Upper lobe of left lung (tissue), 6 donors: ENCODE results near the gene HERPUD1. TPM values are rescaled to one million over a fixed set of nuclear protein-coding genes. Genes with fewer than 3 reads are reported as not detected.

ENCODE experiments used
- ATAC-seq, 2 donors: fragments of 200-7000 bp; cut with Tn5 transposase; one replicate each; pipeline ENCODE4 v1.9.1; 2022; ENCODE audit warnings: mild to moderate bottlenecking in 2 of 2, moderate library complexity in 2 of 2; ENCODE audit not compliant: low FRiP score in 2 of 2
- DNase-seq, 2 donors: peaks; one replicate each; pipeline ENCODE4 v3.0.0-alpha.2; 2019 to 2020
- H3K27ac ChIP-seq, 4 donors: fragments of 200-600 bp; sonication (generic); one replicate each; pipeline ENCODE4 v1.5.1; 2016 to 2019
- H3K27me3 ChIP-seq, 4 donors: fragments of 200-600 bp; sonication (generic); one replicate each; pipeline ENCODE4 v1.5.1; 2017 to 2019
- H3K36me3 ChIP-seq, 4 donors: fragments of 200-600 bp; sonication (generic); one replicate each; pipeline ENCODE4 v1.5.1; 2016 to 2019
- H3K4me1 ChIP-seq, 4 donors: fragments of 200-600 bp; sonication (generic); one replicate each; pipeline ENCODE4 v1.5.1; 2018 to 2019
- H3K4me3 ChIP-seq, 4 donors: fragments of 200-600 bp; sonication (generic); one replicate each; pipeline ENCODE4 v1.5.1; 2017 to 2019; ENCODE audit warnings: mild to moderate bottlenecking in 2 of 4, moderate library complexity in 1 of 4
- H3K9me3 ChIP-seq, 4 donors: fragments of 200-600 bp; sonication (generic); one replicate each; pipeline ENCODE4 v1.5.1; 2018 to 2019
- CTCF ChIP-seq, 6 experiments: fragments of 450-650 bp in 4 of 6; fragments of 200-600 bp in 2 of 6; sonication (generic) in 2 of 6; IDR thresholded peaks; one replicate each; pipeline ENCODE4 v1.5.1; 2016 to 2019; ENCODE audit warnings: antibody characterized with exemption in 6 of 6
- EP300 ChIP-seq, 4 donors: sonication (generic); formaldehyde crosslinking; IDR thresholded peaks; one replicate each; pipeline ENCODE4 v1.5.1; 2017; ENCODE audit warnings: antibody characterized with exemption in 4 of 4, control low read depth in 2 of 4
- POLR2A ChIP-seq, 4 donors: fragments of 450-650 bp; IDR thresholded peaks; one replicate each; pipeline ENCODE4 v1.5.1; 2016 to 2017; ENCODE audit warnings: antibody characterized with exemption in 4 of 4, mild to moderate bottlenecking in 2 of 4
- POLR2AphosphoS5 ChIP-seq, 2 donors: sonication (generic); formaldehyde crosslinking; IDR thresholded peaks; one replicate each; pipeline ENCODE4 v1.5.1; 2017; ENCODE audit warnings: antibody characterized with exemption in 2 of 2
- WGBS, 2 donors: methylation state at CpG; one replicate each; pipeline ENCODE4 v1.1.5; 2017 to 2018; 5-methylcytosine and 5-hydroxymethylcytosine counted together
- total RNA-seq, 6 donors: library from RNA; depleted of rRNA in 4 of 6; stranded (reverse); fragments of >200 nt in 4 of 6; gene quantifications; one replicate each; pipeline versions ENCODE4 v1.1.0 to v1.2.1, GENCODE V29; 2016 to 2021
- donor health status: DM: no; HTN: no; CAD: no; lungs with moderate emphysema.
- donor health status: DM: no; HTN: yes; CAD: no; lungs with severe emphysema.

Gene HERPUD1
- total RNA-seq, 6 donors from 2014 or later: 81.0 to 283 (median 196) TPM

GRCh38 chr16:56891685-56892084 is 40.3 kb upstream of the HERPUD1 start:
- WGBS, 2 donors: 82 to 91% methylated on average over 9 to 11 of the region's 11 CpGs
- TF ChIP-seq POLR2A (IDR thresholded peaks at IDR 0.05) (no peak), CTCF (IDR thresholded peaks at IDR 0.05) (no peak), EP300 (IDR thresholded peaks at IDR 0.05) (no peak), POLR2AphosphoS5 (IDR thresholded peaks at IDR 0.05) (no peak)
- H3K27me3 ChIP-seq: no peaks in the 10 kb centered on the region
- H3K27ac ChIP-seq: no peak overlapping the region
- no peaks in the 10 kb centered on the region for H3K9me3 ChIP-seq
- no peaks in the 10 kb centered on the region for H3K4me1 ChIP-seq
- ATAC-seq (no peak), DNase-seq (peak in 1 of 2 donors; percentile 59)
- no peaks in the 10 kb centered on the region for H3K36me3 ChIP-seq
- H3K4me3 ChIP-seq: no peak overlapping the region

- DNase-seq (peak in 1 of 2 donors; percentile 76), ATAC-seq (no peak)
- Histone ChIP-seq H3K27ac (no peak overlapping the region), H3K27me3 (no peaks in the 10 kb centered on the region), H3K36me3 (no peaks in the 10 kb centered on the region), H3K9me3 (no peaks in the 10 kb centered on the region), H3K4me3 (no peak overlapping the region), H3K4me1 (no peaks in the 10 kb centered on the region)
- no peak for TF ChIP-seq POLR2AphosphoS5 (IDR thresholded peaks at IDR 0.05)
- TF ChIP-seq EP300 (IDR thresholded peaks at IDR 0.05): no peak
- WGBS, 2 donors: 96 to 97% methylated on average over 6 to 14 of the region's 14 CpGs
Observed at GRCh38 chr16:56892705-56893104, 39.2 kb upstream of the HERPUD1 start.

GRCh38 chr16:56894331-56894917 is 37.5 kb upstream of the HERPUD1 start:
- H3K4me1 ChIP-seq: no peaks in the 10 kb centered on the region
- DNase-seq (no peak), ATAC-seq (no peak)
- TF ChIP-seq POLR2AphosphoS5 (IDR thresholded peaks at IDR 0.05): no peak
- TF ChIP-seq POLR2A (IDR thresholded peaks at IDR 0.05): no peak
- TF ChIP-seq CTCF (IDR thresholded peaks at IDR 0.05): no peak
- no peak for TF ChIP-seq EP300 (IDR thresholded peaks at IDR 0.05)
- H3K4me3 ChIP-seq: no peak overlapping the region
- no peaks in the 10 kb centered on the region for H3K9me3 ChIP-seq
- no peaks in the 10 kb centered on the region for H3K36me3 ChIP-seq
- no peaks in the 10 kb centered on the region for H3K27me3 ChIP-seq
- WGBS, 2 donors: 92% methylated on average over 12 of the region's 12 CpGs
- no peak overlapping the region for H3K27ac ChIP-seq

- no peak overlapping the region for H3K4me3 ChIP-seq
- no peaks in the 10 kb centered on the region for H3K36me3 ChIP-seq
- H3K27ac ChIP-seq: no peak overlapping the region
- no peaks in the 10 kb centered on the region for H3K27me3 ChIP-seq
- no peaks in the 10 kb centered on the region for H3K9me3 ChIP-seq
- ATAC-seq: no peak
- 69 to 81% methylated on average over 4 of the region's 4 CpGs for WGBS, 2 donors
- TF ChIP-seq POLR2A (IDR thresholded peaks at IDR 0.05): no peak
- TF ChIP-seq POLR2AphosphoS5 (IDR thresholded peaks at IDR 0.05): no peak
- TF ChIP-seq CTCF (IDR thresholded peaks at IDR 0.05): no peak
- TF ChIP-seq EP300 (IDR thresholded peaks at IDR 0.05): no peak
- DNase-seq: no peak
- H3K4me1 ChIP-seq: no peaks in the 10 kb centered on the region
Observed at GRCh38 chr16:56895813-56896212, 36.1 kb upstream of the HERPUD1 start.

GRCh38 chr16:56896244-56896643 is 35.7 kb upstream of the HERPUD1 start:
- no peaks in the 10 kb centered on the region for H3K4me1 ChIP-seq
- H3K27me3 ChIP-seq: no peaks in the 10 kb centered on the region
- H3K36me3 ChIP-seq: no peaks in the 10 kb centered on the region
- H3K27ac ChIP-seq: no peak overlapping the region
- TF ChIP-seq POLR2AphosphoS5 (IDR thresholded peaks at IDR 0.05) (no peak), EP300 (IDR thresholded peaks at IDR 0.05) (no peak), POLR2A (IDR thresholded peaks at IDR 0.05) (no peak), CTCF (IDR thresholded peaks at IDR 0.05) (no peak)
- DNase-seq (no peak), ATAC-seq (no peak)
- 84 to 100% methylated on average over 1 to 3 of the region's 3 CpGs for WGBS, 2 donors
- no peak overlapping the region for H3K4me3 ChIP-seq
- no peaks in the 10 kb centered on the region for H3K9me3 ChIP-seq
